Gastroesophageal sphincter (tissue), 4 donors: ENCODE data around the gene TMC7. TPM values are rescaled to one million over a fixed set of nuclear protein-coding genes. Genes with fewer than 3 reads are reported as not detected.
"Not testable (repeated sequence)": the region's sequence is repeated elsewhere in the genome, so short reads cannot be mapped to it uniquely, and the experiment has no call there.

Source experiments
- ATAC-seq: fragments of 150-250 bp; one replicate; pipeline ENCODE4 v1.9.1; 2016; ENCODE audit warnings: mild to moderate bottlenecking, moderate library complexity
- H3K27ac ChIP-seq, 4 donors: fragments of 200-600 bp; sonication (generic) in 3 of 4; 1 replicate in 3 of 4; 2 replicates in 1 of 4; pipeline ENCODE4 v1.5.1; 2016 to 2019
- H3K27me3 ChIP-seq: fragments of 200-600 bp; sonication (generic); one replicate; pipeline ENCODE4 v1.5.1; 2019
- H3K36me3 ChIP-seq, 2 donors: fragments of 200-600 bp; sonication (generic); one replicate each; pipeline ENCODE4 v1.5.1; 2019; ENCODE audit warnings: control low read depth in 1 of 2
- H3K4me1 ChIP-seq, 3 donors: fragments of 200-600 bp; sonication (generic); 1 replicate in 2 of 3; 2 replicates in 1 of 3; pipeline ENCODE4 v1.5.1; 2016 to 2019; ENCODE audit warnings: control low read depth in 2 of 3
- H3K4me3 ChIP-seq, 2 donors: fragments of 200-600 bp; sonication (generic); one replicate each; pipeline ENCODE4 v1.5.1; 2019; ENCODE audit warnings: mild to moderate bottlenecking in 1 of 2, moderate library complexity in 1 of 2
- H3K9me3 ChIP-seq, 3 donors: fragments of 200-600 bp; sonication (generic); one replicate each; pipeline ENCODE4 v1.5.1; 2017 to 2019; ENCODE audit warnings: control low read depth in 2 of 3
- EP300 ChIP-seq: sonication (generic); formaldehyde crosslinking; IDR thresholded peaks from one replicate; pipeline ENCODE4 v1.6.1; 2017; ENCODE audit warnings: antibody characterized with exemption, mild to moderate bottlenecking
- POLR2A ChIP-seq, 2 donors: fragments of 450-650 bp; IDR thresholded peaks; one replicate each; pipeline ENCODE4 v1.6.1; 2017; ENCODE audit warnings: antibody characterized with exemption in 2 of 2, mild to moderate bottlenecking in 2 of 2, moderate library complexity in 1 of 2
- POLR2AphosphoS5 ChIP-seq: sonication (generic); formaldehyde crosslinking; IDR thresholded peaks from one replicate; pipeline ENCODE4 v1.6.1; 2017; ENCODE audit warnings: antibody characterized with exemption
- WGBS, 2 donors: methylation state at CpG; one replicate each; pipeline ENCODE4 v1.1.5; 2018; ENCODE audit warnings: low coverage in 1 of 2; 5-methylcytosine and 5-hydroxymethylcytosine counted together
- total RNA-seq, 4 donors: library from RNA; depleted of rRNA; stranded (reverse); fragments of >200 nt; gene quantifications; one replicate each; pipeline ENCODE4 v1.1.0, GENCODE V29; 2016
- TF ChIP-seq, protein P1 (sequence below), 4 experiments: fragments of 200-600 bp in 2 of 4; fragments of 450-650 bp in 2 of 4; sonication (generic) in 1 of 4; IDR thresholded peaks; one replicate each; pipeline ENCODE4 v1.5.1; 2017 to 2019; ENCODE audit warnings: antibody characterized with exemption in 4 of 4, mild to moderate bottlenecking in 2 of 4, moderate library complexity in 2 of 4

Gene TMC7
- total RNA-seq, 4 donors from 2014 or later: 0.40 to 0.85 (median 0.60) TPM

DNA sequence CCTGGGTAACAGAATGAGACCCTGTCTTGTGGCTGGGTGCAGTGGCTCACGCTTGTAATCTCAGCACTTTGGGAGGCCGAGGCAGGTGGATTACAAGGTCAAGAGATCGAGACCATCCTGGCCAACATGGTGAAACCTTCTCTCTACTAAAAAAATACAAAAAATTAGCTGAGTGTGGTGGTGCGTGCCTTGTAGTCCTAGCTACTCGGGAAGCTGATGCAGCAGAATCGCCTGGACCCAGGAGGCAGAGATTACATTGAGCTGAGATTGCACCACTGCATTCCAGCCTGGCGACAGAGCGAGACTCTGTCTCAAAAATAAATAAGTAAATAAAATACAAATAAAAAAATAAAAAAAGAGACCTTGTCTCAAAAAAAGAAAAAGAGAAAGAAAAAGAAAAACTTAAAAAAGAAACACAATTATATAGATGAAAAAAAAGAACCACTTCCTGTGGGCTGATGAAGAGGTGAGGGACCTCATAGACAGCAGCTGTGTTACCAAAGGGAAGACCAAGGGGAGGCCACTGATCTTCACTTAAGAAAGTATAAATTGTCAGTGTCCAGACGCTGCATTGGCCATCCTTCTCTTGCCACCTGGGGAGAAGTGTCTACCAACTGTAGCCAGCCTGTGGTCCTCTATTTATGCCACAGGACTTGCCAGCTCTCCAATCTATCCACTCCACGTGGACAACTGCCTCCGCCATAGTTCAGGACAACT, 33.1 kb upstream of the TMC7 start:
- H3K9me3 ChIP-seq: no peaks in the 10 kb centered on the region
- H3K27me3 ChIP-seq: no peaks in the 10 kb centered on the region
- no peak overlapping the region for H3K27ac ChIP-seq
- no peak for ATAC-seq
- H3K36me3 ChIP-seq: no peaks in the 10 kb centered on the region
- H3K4me3 ChIP-seq: no peak overlapping the region
- TF ChIP-seq EP300 (no peak), POLR2A (IDR thresholded peaks at IDR 0.05) (no peak), POLR2AphosphoS5 (no peak)
- TF ChIP-seq, protein P1, sequence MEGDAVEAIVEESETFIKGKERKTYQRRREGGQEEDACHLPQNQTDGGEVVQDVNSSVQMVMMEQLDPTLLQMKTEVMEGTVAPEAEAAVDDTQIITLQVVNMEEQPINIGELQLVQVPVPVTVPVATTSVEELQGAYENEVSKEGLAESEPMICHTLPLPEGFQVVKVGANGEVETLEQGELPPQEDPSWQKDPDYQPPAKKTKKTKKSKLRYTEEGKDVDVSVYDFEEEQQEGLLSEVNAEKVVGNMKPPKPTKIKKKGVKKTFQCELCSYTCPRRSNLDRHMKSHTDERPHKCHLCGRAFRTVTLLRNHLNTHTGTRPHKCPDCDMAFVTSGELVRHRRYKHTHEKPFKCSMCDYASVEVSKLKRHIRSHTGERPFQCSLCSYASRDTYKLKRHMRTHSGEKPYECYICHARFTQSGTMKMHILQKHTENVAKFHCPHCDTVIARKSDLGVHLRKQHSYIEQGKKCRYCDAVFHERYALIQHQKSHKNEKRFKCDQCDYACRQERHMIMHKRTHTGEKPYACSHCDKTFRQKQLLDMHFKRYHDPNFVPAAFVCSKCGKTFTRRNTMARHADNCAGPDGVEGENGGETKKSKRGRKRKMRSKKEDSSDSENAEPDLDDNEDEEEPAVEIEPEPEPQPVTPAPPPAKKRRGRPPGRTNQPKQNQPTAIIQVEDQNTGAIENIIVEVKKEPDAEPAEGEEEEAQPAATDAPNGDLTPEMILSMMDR (IDR thresholded peaks at IDR 0.05): no peak
- 75 to 83% methylated on average over 3 of the region's 11 CpGs for WGBS, 2 donors
- H3K4me1 ChIP-seq: no peaks in the 10 kb centered on the region

DNA sequence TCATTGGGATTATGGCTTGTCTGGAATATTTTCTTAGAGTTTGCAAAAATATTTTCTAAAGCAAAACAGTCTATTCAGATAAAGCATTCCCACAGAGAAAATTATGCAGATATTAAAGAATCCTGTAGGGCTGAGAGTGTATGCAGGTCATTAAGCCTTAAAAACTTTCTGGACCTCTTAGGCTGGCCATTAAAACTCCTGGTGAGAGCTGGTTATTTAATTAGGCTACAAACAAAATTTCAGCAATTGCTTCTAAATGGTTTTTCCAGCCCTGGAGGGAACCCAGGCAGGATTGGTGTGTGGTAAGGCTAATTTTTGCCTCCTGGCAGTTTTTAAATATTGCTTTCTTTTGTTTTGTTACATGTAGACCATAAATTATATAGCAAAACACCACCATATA, 30.2 kb upstream of the TMC7 start:
- ATAC-seq: no peak
- Histone ChIP-seq H3K4me1 (no peaks in the 10 kb centered on the region), H3K4me3 (no peak overlapping the region), H3K27me3 (no peaks in the 10 kb centered on the region), H3K27ac (no peak overlapping the region), H3K36me3 (no peaks in the 10 kb centered on the region), H3K9me3 (no peaks in the 10 kb centered on the region)
- TF ChIP-seq POLR2A (IDR thresholded peaks at IDR 0.05) (no peak), POLR2AphosphoS5 (no peak), EP300 (no peak)
- TF ChIP-seq, protein P1 (IDR thresholded peaks at IDR 0.05): no peak

DNA sequence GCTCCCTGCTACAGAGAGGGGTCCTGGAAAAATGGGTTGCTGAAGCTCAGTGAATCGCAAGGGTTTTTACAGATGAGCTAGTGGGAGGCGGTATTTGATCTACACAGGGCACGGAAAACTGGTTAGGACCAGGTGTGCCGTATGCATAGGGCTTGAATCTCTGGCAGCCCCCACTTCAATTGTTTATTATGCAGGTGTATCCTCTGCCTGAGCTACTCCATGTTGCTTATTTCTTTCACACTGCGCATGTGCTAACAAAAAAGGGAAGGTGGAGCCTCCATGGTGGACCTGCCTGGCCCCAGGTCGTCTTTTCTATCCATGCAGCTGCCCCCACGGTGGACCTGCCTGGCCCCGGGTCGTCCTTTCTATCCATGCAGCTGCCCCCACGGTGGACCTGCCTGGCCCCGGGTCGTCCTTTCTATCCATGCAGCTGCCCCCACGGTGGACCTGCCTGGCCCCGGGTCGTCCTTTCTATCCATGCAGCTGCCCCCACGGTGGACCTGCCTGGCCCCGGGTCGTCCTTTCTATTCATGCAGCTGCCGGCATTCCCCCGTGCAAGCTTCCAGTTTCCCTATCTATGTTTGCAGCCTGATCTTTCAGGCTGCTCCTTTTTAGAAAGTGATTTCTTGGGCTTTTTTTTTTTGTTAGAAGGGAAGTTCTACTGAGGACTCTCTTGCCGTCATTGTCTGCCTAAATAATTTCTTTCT, 27.7 kb upstream of the TMC7 start:
- WGBS, 2 donors: 53 to 58% methylated on average over 8 to 13 of the region's 21 CpGs
- not testable (repeated sequence) for H3K27ac ChIP-seq, ATAC-seq, H3K9me3 ChIP-seq, H3K27me3 ChIP-seq, H3K36me3 ChIP-seq, H3K4me1 ChIP-seq
- H3K4me3 ChIP-seq: peak overlapping the region in 1 of 2 donors; percentile 12

DNA sequence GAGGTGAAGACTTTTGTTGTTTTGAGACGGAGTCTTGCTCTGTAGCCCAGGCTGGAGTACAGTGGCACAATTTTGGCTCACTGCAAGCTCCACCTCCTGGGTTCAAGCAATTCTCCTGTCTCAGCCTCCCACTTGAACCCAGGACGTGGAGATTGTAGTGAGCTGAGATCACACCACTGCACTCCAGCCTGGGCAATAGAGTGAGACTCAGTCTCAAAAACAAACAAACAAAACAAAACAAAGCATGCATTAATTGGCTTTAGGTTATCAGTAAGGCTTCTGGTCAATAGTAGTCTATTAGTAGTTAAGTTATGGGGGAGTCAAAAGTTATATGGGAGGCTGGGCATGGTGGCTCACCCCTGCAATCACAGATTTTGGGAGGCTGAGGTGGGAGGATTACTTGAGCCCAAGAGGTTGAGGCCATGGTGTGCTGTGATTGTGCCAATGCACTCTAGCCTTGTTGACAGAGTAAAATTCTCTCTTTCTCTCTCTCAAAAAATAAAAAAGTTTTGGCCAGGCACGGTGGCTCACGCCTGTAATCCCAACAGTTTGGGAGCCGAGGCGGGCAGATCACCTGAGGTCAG, 27.0 kb upstream of the TMC7 start:
- H3K36me3 ChIP-seq, H3K27ac ChIP-seq, H3K27me3 ChIP-seq, H3K4me1 ChIP-seq, H3K9me3 ChIP-seq, H3K4me3 ChIP-seq, ATAC-seq: not testable (repeated sequence)
- 80% methylated on average over 5 of the region's 6 CpGs; no CpG with 5 or more reads in 1 of the 2 donors for WGBS, 2 donors

DNA sequence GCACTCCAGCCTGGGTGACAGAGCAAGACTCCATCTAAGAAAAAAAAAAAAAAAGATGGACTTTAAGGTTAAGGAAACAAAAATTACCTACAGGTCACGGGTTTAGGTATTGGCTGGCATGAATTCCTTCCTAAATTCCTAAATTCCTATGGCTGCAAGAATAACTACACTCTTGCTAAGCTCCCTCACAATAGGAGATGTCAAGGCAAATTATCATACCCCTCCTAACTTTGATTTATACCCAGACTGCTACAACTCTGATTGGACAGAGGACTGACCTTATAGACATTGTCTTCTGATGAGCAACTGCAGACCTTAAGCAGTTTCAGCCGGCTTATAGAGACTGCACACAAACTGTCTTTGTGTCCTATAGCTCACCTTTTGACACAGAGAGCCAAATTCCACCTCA, 25.1 kb upstream of the TMC7 start:
- TF ChIP-seq POLR2A (IDR thresholded peaks at IDR 0.05) (no peak), EP300 (no peak), POLR2AphosphoS5 (no peak)
- TF ChIP-seq, protein P1 (IDR thresholded peaks at IDR 0.05): no peak
- H3K36me3 ChIP-seq: no peaks in the 10 kb centered on the region
- no peaks in the 10 kb centered on the region for H3K9me3 ChIP-seq
- no peak overlapping the region for H3K27ac ChIP-seq
- H3K4me1 ChIP-seq: no peaks in the 10 kb centered on the region
- no peaks in the 10 kb centered on the region for H3K27me3 ChIP-seq
- H3K4me3 ChIP-seq: no peak overlapping the region
- 64 to 70% methylated on average over 2 of the region's 2 CpGs for WGBS, 2 donors
- no peak for ATAC-seq

DNA sequence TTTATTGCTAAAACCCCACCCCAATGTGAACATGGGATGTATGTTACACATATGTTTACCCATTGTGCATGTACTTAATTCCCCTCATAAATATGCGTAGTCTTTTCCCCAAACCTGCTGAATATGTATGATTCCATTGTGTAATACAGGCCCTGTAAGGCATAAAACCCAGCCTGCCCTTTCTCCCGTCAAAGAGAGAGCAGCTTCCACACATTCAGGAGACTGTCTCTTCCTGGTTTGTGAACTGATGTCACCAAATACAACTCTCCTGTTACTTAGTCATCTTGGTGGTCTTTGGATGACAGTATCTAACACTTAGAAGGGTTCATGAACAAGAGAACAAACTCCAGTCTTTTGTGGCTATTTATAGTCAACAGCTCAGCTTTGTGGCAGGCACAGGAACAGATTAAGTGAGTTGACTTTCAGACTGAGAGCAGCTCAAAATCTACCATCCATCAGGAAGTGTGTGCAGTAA, 24.7 kb upstream of the TMC7 start:
- Histone ChIP-seq H3K9me3 (no peaks in the 10 kb centered on the region), H3K27me3 (no peaks in the 10 kb centered on the region), H3K4me3 (no peak overlapping the region), H3K27ac (no peak overlapping the region), H3K4me1 (no peaks in the 10 kb centered on the region), H3K36me3 (no peaks in the 10 kb centered on the region)
- WGBS, 2 donors: 42 to 45% methylated on average over 2 of the region's 2 CpGs
- no peak for TF ChIP-seq POLR2A (IDR thresholded peaks at IDR 0.05)
- TF ChIP-seq EP300: no peak
- TF ChIP-seq, protein P1 (IDR thresholded peaks at IDR 0.05): no peak
- no peak for TF ChIP-seq POLR2AphosphoS5
- no peak for ATAC-seq
